NCI-H187 treated with DMSO at 0.1 percent for 48 hours (cell line): Measurements from ENCODE around the gene CHRNB1.

Source experiments
- DNase-seq: peaks from one replicate; lab custom pipeline; 2025; lab: John Stamatoyannopoulos, UW

Gene CHRNB1

GRCh38 chr17:7415784-7416183 lies 29.1 kb upstream of the CHRNB1 start:
- DNase-seq, result no peak

- DNase-seq, result no peak
These were observed 28.5 kb upstream of the CHRNB1 start for GRCh38 chr17:7416323-7416722.

GRCh38 chr17:7417056-7417655 lies 27.7 kb upstream of the CHRNB1 start:
- DNase-seq, result no peak

- DNase-seq, result no peak
These were observed 26.2 kb upstream of the CHRNB1 start for GRCh38 chr17:7418472-7419152.

DNA sequence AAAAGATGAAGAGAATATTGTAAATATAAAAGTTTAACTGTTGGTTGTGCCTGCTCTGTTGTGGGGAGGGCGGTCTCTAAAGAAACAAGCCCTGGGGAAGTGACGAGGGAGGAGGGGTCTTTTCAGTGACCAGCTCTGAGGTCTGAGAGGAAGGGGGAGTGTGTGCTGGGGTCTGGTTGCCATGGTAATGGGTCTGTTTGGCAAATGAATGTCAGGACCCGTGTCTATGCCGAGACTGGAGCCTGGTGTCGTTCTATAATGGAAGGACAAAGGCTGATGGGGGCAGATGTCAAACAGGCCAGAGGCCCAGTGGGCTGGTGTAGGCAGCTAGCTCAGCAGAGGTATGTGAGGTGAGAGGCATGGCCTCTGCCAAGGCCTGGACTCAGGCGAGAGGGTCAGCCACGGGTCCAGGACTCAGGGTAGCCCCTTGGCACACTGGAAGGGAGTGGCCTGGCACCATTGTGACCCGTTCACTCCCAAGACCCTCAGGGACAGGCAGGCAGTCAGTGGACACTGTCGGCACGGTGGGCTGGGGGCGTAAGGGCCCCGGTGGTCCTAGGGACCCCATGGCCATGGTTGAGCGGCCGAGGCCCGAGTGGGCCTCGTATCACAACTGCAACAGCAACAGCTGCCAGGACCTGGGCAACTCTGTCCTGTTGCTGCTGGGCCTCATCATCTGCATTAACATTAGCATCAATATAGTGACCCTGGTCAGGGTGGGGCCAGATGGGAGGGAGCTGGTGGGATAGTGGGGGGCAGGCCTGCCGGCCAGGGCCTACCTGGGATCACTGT lies 24.8 kb upstream of the CHRNB1 start, which contains the start of gene SPEM1:
TSS of gene SPEM1 (plus strand) at position 506 of the 792 bp plus-strand sequence. CDS start at position 567, 61 bp downstream.
- no peak for DNase-seq

DNA sequence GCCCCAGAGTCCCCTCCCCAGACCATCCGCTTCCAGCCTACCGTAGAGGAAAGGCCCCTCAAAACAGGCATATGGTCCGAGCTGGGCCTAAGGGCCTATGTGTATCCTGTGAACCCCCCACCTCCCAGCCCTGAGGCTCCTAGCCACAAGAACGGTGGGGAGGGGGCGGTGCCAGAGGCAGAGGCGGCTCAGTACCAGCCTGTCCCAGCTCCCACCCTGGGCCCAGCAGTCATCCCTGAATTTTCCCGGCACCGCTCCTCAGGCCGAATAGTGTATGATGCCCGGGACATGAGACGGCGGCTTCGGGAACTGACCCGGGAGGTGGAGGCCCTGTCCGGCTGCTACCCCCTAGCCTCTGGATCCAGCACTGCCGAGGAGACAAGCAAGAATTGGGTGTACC lies 23.7 kb upstream of the CHRNB1 start:
- no peak for DNase-seq

GRCh38 chr17:7423679-7424078 lies 21.2 kb upstream of the CHRNB1 start:
- no peak for DNase-seq

GRCh38 chr17:7425316-7425715 lies 19.5 kb upstream of the CHRNB1 start, which contains the start of gene SPEM2:
Gene SPEM2 (plus strand): TSS chr17:7425616. CDS start chr17:7425689, 73 bp downstream.
- no peak for DNase-seq

DNA sequence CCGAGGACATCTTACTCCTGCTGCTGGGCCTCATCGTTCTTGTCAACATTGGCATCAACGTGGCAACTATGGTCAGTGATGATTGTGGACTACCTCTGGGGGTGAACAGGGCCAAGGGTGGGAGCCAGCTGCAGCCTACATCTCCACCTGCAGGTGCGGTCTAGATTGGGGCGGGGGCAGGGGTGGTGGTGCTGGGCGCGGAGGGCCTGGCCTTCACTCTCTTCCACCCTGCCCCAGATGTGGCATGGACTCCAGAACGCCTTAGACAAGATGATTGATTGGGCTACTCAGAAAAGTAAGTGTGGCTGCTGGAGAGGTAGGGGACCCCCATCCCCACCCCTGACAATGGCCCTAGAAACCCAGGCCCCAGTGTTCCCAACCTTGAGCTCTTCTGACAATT lies 19.1 kb upstream of the CHRNB1 start:
- no peak for DNase-seq

GRCh38 chr17:7426203-7426863 lies 18.5 kb upstream of the CHRNB1 start:
- no peak for DNase-seq

DNA sequence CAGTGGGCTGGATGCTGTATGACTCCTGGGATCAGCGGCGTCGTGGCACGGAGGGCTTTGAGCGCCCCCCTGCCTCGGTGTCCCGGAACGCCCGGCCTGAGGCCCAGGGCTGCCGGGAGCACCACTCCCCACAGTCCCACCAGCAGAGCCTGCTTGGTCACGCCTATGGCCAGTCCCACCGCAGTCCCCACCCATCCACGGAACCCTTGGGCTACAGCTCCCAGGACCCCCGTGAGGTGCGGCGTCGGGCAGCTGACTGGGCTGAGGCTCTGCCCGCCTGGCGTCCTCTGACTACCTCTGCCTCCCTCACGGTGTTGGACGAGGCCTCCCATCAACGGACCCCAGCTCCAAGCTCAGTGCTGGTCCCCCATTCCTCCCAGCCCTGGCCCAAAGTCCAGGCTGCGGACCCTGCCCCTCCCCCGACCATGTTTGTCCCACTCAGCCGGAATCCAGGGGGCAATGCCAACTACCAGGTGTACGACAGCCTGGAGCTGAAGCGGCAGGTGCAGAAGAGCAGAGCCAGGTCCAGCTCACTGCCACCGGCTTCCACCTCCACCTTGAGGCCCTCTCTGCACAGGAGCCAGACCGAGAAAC lies 17.9 kb upstream of the CHRNB1 start:
- no peak for DNase-seq

DNA sequence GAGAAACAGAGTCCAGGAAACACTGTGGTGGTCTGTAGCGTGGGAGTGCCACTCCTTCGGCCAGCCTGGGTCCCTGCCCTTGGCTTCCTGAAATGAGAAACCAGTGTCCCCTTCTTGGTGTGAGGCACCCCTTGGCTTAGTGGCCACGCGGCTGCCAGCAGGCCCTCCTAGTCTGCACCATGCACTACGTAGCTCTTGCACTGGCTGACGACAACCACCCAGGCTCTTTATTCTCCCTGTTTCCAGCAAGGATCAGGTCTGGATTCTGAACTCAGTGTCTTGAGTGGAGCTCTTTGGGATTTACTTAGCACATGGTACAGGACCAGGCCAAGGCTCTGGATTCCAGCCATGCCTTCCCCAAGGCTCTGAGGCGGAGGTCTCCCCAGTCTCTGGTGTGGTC lies 17.3 kb upstream of the CHRNB1 start:
- DNase-seq, result no peak

GRCh38 chr17:7428557-7428956 lies 16.3 kb upstream of the CHRNB1 start, which contains the start of gene SPEM3:
Gene SPEM3 (plus strand): TSS chr17:7428857. CDS start chr17:7428903, 46 bp downstream.
- no peak for DNase-seq

- DNase-seq, result no peak
These were observed 15.1 kb upstream of the CHRNB1 start for GRCh38 chr17:7429722-7430121.

DNA sequence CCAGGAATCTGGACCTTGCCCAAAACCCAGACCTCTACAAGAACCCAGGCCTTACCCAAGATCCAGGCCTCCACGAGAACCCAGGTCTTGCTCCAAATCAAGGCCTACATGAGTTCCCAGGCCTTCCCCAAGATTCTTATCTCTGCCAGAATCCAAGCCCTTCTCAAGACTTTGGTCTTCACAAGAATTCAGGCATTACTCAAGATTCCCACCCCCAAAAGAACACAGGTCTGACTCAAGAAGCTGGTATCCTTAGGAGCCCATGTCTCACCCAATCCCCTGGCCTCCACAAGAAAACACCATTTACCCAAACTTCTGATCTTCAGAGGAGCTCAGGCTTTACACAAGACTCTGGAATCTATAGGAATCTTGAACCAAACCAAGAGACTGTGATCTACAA lies 13.6 kb upstream of the CHRNB1 start:
- DNase-seq, result no peak

- DNase-seq, result no peak
These were observed 12.6 kb upstream of the CHRNB1 start for GRCh38 chr17:7432296-7432695.

- DNase-seq, result no peak
These were observed 8.9 kb upstream of the CHRNB1 start for GRCh38 chr17:7435676-7436555.

- no peak for DNase-seq
These were observed 8.1 kb upstream of the CHRNB1 start for GRCh38 chr17:7436556-7437368.

GRCh38 chr17:7437369-7437863 lies 7.4 kb upstream of the CHRNB1 start:
- DNase-seq, result no peak
